Esophagus mucosa (tissue), 1 donor: ENCODE measurements around the gene VSTM4. TPM values are rescaled to one million over a fixed set of nuclear protein-coding genes. Genes with fewer than 3 reads are reported as not detected.
A peak's percentile ranks its signal among the peaks of the same experiment; 100 is the strongest.

Source experiments
- ATAC-seq: fragments of 200-7000 bp; cut with Tn5 transposase; one replicate; pipeline ENCODE4 v1.9.1; 2020
- total RNA-seq: library from RNA; stranded (reverse); gene quantifications from one replicate; pipeline ENCODE4 v1.2.4, GENCODE V29; 2023
- donor health status: DM: yes; HTN: yes; CAD: no.

The VSTM4 gene
- total RNA-seq, 1 donor from 2014 or later, result 0.68 TPM

GRCh38 chr10:49090696-49091380, 24.5 kb downstream of the VSTM4 start:
- no peak for ATAC-seq

- no peak for ATAC-seq
Observed at GRCh38 chr10:49090189-49090575, 25.1 kb downstream of the VSTM4 start.

- ATAC-seq, result no peak
Observed at GRCh38 chr10:49089557-49090188, 25.6 kb downstream of the VSTM4 start.

GRCh38 chr10:49089152-49089551, 26.2 kb downstream of the VSTM4 start:
- no peak for ATAC-seq

GRCh38 chr10:49086889-49087288, 28.4 kb downstream of the VSTM4 start:
- no peak for ATAC-seq

GRCh38 chr10:49083261-49083660, 32.1 kb downstream of the VSTM4 start:
- ATAC-seq, result no peak

GRCh38 chr10:49082766-49083165, 32.6 kb downstream of the VSTM4 start:
- ATAC-seq, result no peak

GRCh38 chr10:49081547-49082275, 33.6 kb downstream of the VSTM4 start:
- no peak for ATAC-seq

- ATAC-seq, result no peak
Observed at GRCh38 chr10:49080965-49081364, 34.4 kb downstream of the VSTM4 start.

GRCh38 chr10:49080071-49080470, 35.3 kb downstream of the VSTM4 start:
- peak; percentile 84 for ATAC-seq

- ATAC-seq, result no peak
Observed at GRCh38 chr10:49079499-49079898, 35.8 kb downstream of the VSTM4 start.

- ATAC-seq, result no peak
Observed at GRCh38 chr10:49079072-49079471, 36.2 kb downstream of the VSTM4 start.

GRCh38 chr10:49078433-49078832, 36.9 kb downstream of the VSTM4 start:
- ATAC-seq, result no peak

- ATAC-seq, result no peak
Observed at GRCh38 chr10:49076741-49077521, 38.4 kb downstream of the VSTM4 start.

- ATAC-seq, result no peak
Observed at GRCh38 chr10:49076319-49076718, 39.0 kb downstream of the VSTM4 start.

GRCh38 chr10:49075743-49076142, 39.6 kb downstream of the VSTM4 start:
- no peak for ATAC-seq

- ATAC-seq, result no peak
Observed at GRCh38 chr10:49074836-49075682, 40.3 kb downstream of the VSTM4 start.

- ATAC-seq, result peak; percentile 46
Observed at GRCh38 chr10:49072166-49072885, 43.0 kb downstream of the VSTM4 start.

- ATAC-seq, result peak; percentile 81
Observed at GRCh38 chr10:49071160-49071761, 44.1 kb downstream of the VSTM4 start.

GRCh38 chr10:49070701-49071100, 44.6 kb downstream of the VSTM4 start:
- ATAC-seq, result no peak

GRCh38 chr10:49068672-49069217, 46.6 kb downstream of the VSTM4 start:
- no peak for ATAC-seq
